ENCODE data around the gene EVA1C. TPM values are rescaled to one million over a fixed set of nuclear protein-coding genes. Genes with fewer than 3 reads are reported as not detected.

EVA1C gene
- total and polyA plus RNA-seq, 9 of the 15 experiments (the other 6 are each of a cell fraction or from before 2014, with no cell fraction given): 0.22 TPM; not detected in 8

- TF ChIP-seq ZNF318 (IDR thresholded peaks at IDR 0.05; ENCODE audit: borderline replicate concordance in 1 of 2, low read depth in 1 of 2) (no peak), KLF10 (CRISPR knock-in tag; IDR thresholded peaks at IDR 0.05) (no peak), NR2C1 (IDR thresholded peaks at IDR 0.05) (peak; percentile 80), NR2C1 (tag; IDR thresholded peaks at IDR 0.05) (peak; percentile 85; the same call in 1 of the 2 replicates), MNT (conservative IDR thresholded peaks at IDR 0.05) (peak; percentile 100), XRCC3 (IDR thresholded peaks at IDR 0.05) (no peak), RBBP5 (IDR thresholded peaks at IDR 0.05; ENCODE audit: borderline replicate concordance, insufficient read depth, low read length, poor library complexity, severe bottlenecking) (peak; percentile 25), MAFF (IDR thresholded peaks at IDR 0.05; ENCODE audit: low read length) (no peak), CHCHD3 (CRISPR knock-in tag; IDR thresholded peaks at IDR 0.05) (no peak), EZH2 (IDR thresholded peaks at IDR 0.05; ENCODE audit: borderline replicate concordance, low read depth, low read length) (no peak), EP300 (IDR thresholded peaks at IDR 0.05; ENCODE audit: low read length) (0 out of 2 replicates have a peak, but pooled peaks have one; percentile 2), DACH1 (IDR thresholded peaks at IDR 0.05; ENCODE audit: partially characterized antibody) (no peak), ZFPM2 (CRISPR knock-in tag; IDR thresholded peaks at IDR 0.05) (no peak), FOXK2 (conservative IDR thresholded peaks at IDR 0.05 in 1 of 2, IDR thresholded peaks at IDR 0.05 in 1 of 2; ENCODE audit: low read depth in 2 of 2) (peak; percentile 48 to 74; a peak in 2 of 4 replicates), NR2F6 (CRISPR knock-in tag; IDR thresholded peaks at IDR 0.05) (0 out of 2 replicates have a peak, but pooled peaks have one; percentile 4), WHSC1 (IDR thresholded peaks at IDR 0.05; ENCODE audit: low read length) (no peak), MTA1 (IDR thresholded peaks at IDR 0.05; ENCODE audit: borderline replicate concordance) (no peak)
Measured at GRCh38 chr21:32392880-32393676, 19.4 kb upstream of the EVA1C start, which contains the start of gene URB1 (continued).
